Measurements from ENCODE around the gene SLIT1.

Gene SLIT1

GRCh38 chr10:97200616-97201015 is 14.9 kb upstream of the SLIT1 start:
- no peak for DNase-seq (ENCODE audit: low read depth)

- DNase-seq (ENCODE audit: low read depth): no peak
Observed at GRCh38 chr10:97199152-97199551, 13.4 kb upstream of the SLIT1 start.

DNA sequence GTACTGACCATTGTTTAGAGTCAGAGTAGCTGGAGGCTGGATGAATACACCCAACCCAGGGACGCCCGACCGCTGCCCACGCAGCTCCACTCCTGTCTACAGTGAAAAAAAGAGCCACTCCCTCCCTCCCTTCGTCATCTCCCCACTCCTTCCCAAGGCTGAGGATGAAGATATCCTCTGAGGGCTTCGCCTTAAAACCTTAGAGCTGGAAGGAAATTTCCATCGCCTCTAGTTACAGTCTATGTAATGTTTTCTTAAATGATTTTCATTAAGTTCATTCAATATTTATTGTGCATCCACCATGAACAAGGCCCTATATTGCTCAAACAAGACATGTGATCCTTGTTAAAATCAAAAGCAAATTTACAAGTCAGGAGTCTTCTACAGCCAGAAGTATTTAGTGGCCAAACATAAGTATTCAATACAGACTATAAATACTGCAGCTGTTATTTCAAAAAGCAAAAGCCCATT is 11.3 kb upstream of the SLIT1 start:
- no peak for DNase-seq (ENCODE audit: low read depth)

DNA sequence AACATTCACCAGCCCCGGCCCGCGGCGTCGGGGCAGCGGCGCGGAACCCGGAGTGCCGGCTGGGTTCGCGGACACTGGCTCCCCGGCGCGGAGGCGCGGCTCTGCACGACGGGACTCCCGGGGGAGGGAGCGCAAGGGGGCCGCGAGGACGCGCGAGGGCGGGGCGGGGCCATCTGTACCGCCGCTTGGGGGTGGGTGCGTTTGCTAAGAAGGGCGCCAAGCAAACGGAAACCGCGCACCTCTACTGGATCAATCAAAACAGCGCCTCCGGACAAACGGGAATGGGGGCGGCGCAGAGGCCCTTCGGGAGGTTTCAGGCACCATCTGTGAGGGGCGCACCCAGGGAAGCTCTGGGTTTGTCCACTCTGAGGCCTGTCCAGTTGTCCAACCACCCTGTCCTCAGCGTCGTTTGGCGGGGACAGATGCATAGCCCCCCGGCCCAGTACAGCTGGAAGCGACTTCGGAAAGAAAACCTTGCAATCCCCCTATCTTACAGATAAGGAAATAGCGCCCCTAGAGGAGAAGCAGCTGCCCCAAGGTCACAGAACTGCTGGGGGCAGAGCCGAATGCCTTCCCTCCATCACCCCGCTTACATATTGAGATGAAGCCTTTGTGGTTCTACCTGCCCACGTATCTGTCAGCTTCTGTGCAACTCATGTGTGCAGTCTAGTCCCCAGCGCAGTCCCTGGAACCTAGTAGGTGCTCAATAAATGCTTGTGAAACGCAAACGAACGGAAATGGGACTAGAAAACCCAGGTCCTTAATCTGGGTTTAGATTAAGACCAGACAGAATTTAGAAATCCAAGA is 10.7 kb upstream of the SLIT1 start:
- peak; percentile 21 for DNase-seq (ENCODE audit: low read depth)

- no peak for DNase-seq (ENCODE audit: low read depth)
Observed at GRCh38 chr10:97195706-97196222, 10.0 kb upstream of the SLIT1 start.

DNA sequence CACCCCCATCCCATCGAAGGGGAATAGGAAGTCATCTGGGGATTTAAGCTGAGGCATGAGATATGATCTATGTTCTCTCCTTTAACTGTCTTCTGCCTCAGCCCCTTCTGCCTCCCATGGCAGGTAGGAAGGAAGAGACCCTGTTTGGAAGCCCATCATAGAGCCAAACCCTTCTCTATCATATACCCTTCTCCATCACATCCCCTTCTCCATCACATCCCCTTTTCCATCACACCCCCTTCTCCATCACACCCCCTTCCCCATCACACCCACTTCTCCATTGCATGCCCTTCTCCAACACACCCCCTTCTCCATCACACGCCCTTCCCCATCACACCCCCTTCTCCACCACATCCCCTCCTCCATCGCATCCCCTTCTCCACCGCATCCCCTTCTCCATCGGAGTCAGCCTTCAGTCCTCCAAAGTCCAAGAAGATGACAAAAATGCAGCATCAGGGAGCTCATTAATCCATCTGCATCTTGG is 7.2 kb upstream of the SLIT1 start:
- DNase-seq (ENCODE audit: low read depth): no peak

DNA sequence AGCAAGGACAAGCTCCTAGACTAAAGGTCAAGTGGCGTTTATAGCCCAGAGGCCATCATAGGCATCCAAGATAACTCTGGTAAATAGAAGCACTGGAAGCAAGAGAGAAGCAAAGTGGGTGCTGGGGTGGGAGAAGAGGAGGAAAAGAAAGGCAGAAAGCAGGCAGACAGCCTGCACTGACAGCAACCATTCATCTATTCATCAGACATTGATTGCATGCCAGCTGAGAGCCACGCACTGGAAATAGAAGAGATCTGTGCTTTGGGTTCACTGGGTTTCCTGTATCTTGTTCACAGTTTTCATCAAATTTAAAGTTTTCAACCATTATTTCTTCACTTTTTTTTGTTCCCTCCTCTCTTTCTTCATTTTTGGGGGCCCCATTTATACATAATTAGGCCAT is 4.7 kb upstream of the SLIT1 start:
- no peak for DNase-seq (ENCODE audit: low read depth)

DNA sequence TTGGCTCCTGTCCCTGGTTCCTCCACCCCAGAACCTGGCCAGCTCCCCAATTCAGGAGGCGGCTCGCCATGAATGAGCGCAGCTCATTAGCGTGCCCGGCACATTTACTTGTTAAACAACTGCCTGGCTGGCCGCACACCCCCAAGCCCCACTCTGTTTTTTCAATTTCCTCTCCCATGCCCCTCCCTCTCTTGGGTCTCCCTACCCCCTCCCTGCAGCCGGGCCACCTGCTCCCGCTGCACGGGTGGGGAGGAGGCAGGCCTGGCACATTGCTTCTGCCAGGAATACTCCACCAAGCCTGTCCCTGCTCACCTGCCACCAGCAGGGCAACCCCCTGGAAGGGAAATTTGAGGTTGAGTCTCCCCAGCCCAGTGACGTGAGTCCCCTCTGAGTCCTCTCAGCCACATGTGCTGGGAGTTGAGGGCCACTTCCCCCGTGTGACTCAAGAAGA is 2.5 kb upstream of the SLIT1 start:
- no peak for DNase-seq (ENCODE audit: low read depth)

DNA sequence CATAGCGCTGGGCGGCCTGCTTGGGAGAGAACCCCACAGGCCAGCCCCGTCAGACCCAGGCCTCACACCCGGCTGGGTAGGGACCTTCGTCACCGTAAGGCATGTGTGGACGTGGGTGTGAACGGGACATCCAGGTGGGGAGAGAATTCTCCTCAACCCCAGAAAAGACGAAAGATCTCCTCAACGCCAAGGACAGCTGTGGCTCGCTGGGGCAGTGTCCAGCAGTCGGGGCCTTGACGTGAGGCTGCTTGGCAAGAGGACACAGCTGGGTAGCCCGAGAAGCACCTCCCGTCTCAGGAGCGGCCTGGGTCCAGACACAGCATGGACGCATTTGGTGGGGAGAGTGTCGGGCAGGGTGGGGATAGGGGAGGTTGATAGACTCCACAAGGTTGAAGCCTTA is 1.2 kb upstream of the SLIT1 start:
- no peak for DNase-seq (ENCODE audit: low read depth)

GRCh38 chr10:97184971-97185325 is 811 bp downstream of the SLIT1 start:
- DNase-seq (ENCODE audit: low read depth): no peak

- no peak for DNase-seq (ENCODE audit: low read depth)
Observed at GRCh38 chr10:97183314-97183713, 2.4 kb downstream of the SLIT1 start.

DNA sequence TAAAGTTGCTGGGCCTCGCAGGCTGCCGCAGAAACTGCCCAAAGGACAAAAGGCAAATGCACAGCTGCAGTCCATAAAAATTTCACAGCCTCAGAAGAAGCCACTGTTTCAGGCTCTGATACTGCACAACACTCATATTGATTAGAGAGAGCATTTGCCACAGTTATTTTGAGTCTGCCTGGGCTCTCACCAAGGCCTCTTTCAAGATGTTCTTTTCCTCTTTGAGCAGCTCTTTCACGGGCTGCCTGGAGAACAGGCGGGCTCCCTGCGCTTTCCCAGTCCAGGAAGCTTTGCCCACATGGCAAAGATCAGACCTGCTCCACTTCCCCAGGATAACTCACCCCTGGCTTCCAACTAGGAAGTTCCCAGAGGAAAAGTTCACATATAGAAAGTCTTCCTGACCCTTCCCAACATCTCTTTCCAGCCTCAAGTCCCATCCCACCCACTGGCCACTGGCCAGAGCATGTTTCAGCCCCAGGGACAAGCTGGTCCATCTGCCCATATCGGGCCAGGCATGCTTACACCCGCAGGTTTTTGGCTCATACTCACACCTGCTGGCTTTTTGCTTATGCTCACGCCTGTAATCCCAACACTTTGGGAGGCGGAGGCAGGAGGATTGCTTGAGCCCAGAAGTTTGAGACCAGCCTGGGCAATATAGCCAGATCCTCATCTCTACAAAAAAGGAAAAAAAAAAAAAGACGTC is 3.3 kb downstream of the SLIT1 start:
- DNase-seq (ENCODE audit: low read depth): no peak

- DNase-seq (ENCODE audit: low read depth): no peak
Observed at GRCh38 chr10:97180986-97181385, 4.8 kb downstream of the SLIT1 start.

DNA sequence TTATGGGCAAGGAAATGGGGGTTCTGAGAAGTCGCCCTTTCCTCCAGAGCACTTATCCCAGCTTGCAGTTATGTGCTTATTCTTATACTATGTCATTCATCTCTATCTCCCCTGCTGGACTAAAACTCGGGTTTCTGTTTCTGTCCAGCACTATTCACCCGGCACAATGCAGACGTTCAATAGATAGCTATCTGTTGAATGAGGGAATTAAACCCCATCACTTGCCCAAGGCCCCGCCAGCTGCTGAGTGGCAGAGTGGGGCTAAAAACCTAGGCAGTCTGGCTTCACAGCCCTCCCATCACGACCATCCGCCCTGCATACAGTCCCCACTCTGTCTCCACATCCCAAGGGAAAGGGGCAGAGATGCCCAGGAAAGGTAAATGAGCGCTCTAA is 5.4 kb downstream of the SLIT1 start:
- DNase-seq (ENCODE audit: low read depth): no peak

DNA sequence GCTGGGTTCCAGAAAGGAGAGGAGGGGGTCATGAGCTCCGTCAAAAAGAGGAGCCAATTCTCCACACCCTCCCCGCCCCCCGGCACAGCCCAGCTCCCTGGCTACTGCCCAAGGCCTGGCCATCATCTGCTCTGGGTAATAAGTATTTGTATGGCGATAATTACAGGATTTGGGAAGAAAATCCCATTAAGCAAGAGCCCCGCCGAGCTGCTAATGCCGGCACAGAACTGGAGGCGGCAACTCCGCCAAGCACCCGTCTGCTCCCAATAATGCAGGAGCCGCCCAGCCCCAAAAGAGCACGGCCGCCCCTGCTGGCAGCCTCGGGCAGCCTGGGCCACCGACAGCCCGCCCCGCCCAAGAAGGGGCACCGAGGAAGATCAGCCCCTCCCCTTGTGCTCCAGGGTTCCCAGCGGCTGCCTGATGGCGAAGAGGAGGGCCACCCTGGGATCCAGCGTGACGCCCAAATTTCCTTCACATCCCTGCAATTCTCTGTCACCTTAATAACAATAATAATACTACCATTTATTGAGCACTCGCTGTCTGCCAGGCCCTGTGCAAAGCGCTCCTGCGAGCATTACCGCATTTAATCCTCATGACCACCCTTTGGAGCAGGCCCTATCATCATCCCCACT is 5.9 kb downstream of the SLIT1 start:
- DNase-seq (ENCODE audit: low read depth): no peak

DNA sequence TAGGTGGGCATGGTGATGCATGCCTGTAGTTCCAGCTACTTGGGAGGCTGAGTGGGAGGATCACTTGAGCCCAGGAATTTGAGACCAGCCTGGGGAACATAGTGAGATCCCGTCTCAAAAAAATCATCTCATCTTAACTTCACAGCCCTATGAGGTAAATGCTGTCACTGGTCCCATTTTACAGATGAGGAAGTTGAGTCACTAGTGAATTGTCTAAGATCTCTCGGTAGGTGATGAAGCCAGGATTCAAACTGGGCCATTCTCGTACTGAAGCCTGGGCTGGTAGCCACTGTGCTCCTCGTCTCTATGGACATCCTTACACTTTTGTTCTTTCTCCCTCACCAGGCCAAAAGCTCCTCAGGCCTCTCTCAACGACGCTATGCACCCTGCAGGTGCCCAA is 6.4 kb downstream of the SLIT1 start:
- DNase-seq (ENCODE audit: low read depth): no peak

DNA sequence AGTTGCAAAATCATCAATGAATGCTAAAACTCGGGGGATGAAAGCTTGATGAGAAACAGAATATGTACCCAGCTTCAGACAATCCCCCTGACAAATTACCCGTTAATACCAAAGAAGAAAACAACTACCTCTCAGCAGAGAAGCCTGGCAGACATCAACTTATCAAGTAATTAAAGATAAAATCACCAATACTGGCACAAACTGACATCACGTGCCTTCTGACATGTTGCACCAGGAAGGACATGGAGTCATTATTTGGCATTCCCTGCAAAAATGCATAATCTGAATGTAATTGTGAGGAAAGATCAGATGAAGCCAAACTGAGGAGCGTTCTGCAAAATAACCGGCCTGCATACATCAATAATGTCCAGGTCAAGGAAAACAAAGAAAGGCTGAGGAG is 7.7 kb downstream of the SLIT1 start:
- DNase-seq (ENCODE audit: low read depth): no peak

- no peak for DNase-seq (ENCODE audit: low read depth)
Observed at GRCh38 chr10:97176226-97176625, 9.5 kb downstream of the SLIT1 start.

GRCh38 chr10:97175586-97175985 is 10.2 kb downstream of the SLIT1 start:
- no peak for DNase-seq (ENCODE audit: low read depth)

DNA sequence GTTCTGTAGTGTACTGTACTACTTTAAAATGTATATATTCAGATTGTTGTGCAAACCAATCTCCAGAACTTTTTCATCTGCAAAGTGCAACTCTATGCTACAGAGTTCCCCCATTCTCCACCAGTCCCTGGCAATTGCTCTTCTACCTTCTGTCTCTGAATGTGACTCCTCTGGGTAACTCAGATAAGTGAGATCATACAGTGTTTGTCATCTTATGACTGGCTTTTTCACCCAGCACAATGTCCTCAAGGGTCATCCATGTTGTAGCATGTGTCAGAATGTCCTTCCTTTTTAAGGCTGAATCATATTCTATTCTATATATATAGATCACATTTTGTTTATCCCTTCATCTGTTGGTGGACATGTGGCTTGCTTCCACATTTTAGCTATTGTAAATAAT is 10.8 kb downstream of the SLIT1 start:
- DNase-seq (ENCODE audit: low read depth): no peak

GRCh38 chr10:97174276-97174775 is 11.4 kb downstream of the SLIT1 start:
- no peak for DNase-seq (ENCODE audit: low read depth)

DNA sequence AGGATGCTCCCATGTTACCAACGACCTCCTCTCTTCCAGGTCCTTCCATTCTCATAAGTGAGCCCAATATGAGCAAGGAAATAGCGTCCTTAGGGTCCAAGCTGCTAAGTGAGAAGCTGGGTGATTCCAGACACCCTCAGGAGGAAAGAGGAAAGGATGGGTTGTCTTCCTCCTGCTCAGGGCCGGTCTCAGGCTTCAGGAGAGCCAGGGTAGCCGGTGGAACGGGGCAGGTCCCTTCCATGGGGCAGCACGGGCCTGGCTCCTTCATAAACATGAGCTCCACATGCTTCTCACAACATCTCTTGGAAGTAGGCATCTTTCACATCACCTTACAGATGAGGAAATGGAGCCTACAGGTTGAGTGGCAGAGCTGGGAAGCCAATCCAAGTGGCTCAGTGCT is 12.7 kb downstream of the SLIT1 start:
- no peak for DNase-seq (ENCODE audit: low read depth)

DNA sequence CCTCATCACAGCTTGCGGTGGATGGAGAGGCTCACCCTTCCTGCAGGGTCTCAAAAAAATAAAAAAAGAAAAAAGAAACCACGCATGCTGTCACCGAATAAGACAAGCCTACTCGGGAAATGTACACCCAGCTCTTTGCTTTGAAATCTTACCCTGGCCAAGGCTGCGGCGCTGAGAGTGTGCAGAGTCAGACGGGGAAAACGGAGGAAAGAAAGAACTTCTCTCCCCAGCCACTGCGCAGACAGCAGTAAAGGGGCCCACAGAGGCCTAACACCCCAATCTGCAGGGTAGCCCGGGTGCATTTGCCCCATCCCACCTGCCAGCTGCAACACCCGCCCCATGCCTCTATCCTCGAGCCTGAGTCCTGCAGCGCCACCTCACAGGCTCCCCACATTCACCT is 14.8 kb downstream of the SLIT1 start:
- DNase-seq (ENCODE audit: low read depth): no peak
